ENCODE data around the gene EMC9.

EMC9 gene, protein sequence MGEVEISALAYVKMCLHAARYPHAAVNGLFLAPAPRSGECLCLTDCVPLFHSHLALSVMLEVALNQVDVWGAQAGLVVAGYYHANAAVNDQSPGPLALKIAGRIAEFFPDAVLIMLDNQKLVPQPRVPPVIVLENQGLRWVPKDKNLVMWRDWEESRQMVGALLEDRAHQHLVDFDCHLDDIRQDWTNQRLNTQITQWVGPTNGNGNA

DNA sequence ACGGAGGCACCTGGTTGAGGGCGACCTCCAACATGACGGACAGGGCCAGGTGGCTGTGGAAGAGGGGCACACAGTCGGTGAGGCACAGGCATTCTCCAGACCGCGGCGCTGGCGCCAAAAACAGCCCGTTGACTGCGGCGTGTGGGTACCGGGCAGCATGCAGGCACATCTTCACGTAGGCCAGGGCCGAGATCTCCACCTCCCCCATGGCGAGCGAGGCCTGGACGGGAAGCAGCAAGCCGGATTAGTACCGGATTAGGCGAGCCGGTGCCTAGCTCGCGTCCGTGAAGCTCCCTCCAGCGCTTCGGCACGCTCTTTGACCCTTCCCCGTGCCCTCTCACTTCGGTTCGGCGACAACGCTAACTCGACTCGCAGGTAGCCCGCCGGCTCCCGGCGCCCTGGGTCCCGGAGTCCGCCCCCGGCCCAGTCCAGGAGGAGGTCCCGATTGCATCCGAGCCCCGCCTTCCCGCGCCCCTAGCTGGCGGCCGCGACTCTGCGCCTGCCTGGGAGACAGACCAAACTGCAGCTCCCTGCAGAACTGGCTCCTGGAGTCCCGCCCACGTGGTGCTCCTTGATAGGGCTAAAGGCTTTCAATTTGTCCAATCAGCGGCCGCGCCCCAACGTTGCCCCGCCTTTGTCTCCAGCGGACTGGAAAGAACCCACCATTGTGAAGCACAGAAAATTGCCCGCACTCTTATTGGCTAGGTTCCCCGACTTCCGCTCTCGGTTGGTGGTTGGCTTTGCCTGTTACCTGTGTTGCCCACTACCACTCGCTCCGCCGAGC lies at the start of gene EMC9:
TSS of gene EMC9 (minus strand) at position 495 of the 784 bp plus-strand sequence. CDS start at position 208, 287 bp downstream.
- DNase-seq (ENCODE audit: low spot score): peak; percentile 100

DNA sequence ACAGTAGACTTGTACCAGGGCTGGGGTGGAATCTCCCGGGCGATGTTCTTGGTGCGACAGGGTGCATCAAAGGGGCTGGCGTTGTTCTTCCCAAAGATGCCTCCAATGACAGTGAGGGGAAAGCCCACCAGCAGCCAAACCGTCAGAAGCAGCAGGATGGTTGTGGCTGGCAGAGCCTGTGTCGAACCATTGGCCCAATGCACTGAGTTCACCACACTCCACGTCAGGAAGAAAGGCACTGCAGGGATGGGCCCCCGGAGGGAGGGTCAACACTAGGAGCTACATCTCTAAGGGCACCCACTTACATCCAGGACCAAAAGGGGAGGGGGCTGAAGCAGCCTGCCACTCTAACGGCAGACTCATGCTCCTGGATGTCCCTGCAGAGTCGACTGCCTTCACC lies 49.0 kb upstream of the EMC9 start:
- DNase-seq (ENCODE audit: low spot score): no peak

DNA sequence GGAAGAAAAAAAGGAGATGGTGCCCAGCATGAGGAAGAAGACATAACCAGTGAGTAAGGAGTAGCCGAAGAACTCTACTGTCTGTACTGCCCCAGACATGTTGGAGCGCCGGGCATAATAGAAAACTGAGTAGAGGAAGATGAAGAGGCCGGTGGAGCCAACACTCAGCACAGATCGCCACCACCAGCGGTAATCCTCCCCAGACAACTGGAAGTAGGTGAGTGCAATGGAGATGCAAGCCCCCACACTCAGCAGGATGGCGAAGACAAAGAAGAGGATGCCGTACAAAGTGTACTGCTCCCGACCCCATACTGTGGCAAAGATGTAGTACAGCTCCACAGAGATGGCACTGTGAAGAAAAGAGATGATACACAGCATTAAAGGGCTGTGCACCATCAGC lies 48.1 kb upstream of the EMC9 start:
- no peak for DNase-seq (ENCODE audit: low spot score)

DNA sequence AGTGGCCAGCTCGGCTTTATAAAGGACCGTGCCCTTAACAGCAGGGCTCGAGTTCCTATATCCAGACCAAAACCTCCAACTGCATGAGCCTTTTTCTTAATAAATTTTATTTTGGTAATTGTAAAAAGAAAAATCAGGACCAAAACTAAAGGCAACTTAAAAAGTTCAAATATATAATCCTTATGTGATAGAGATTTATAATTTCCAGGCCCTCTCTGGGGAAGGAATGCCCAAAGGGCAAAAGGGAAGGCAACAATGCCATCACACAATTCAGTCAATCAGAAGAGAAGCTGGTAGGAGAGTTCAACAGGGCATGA lies 47.6 kb upstream of the EMC9 start:
- no peak for DNase-seq (ENCODE audit: low spot score)

DNA sequence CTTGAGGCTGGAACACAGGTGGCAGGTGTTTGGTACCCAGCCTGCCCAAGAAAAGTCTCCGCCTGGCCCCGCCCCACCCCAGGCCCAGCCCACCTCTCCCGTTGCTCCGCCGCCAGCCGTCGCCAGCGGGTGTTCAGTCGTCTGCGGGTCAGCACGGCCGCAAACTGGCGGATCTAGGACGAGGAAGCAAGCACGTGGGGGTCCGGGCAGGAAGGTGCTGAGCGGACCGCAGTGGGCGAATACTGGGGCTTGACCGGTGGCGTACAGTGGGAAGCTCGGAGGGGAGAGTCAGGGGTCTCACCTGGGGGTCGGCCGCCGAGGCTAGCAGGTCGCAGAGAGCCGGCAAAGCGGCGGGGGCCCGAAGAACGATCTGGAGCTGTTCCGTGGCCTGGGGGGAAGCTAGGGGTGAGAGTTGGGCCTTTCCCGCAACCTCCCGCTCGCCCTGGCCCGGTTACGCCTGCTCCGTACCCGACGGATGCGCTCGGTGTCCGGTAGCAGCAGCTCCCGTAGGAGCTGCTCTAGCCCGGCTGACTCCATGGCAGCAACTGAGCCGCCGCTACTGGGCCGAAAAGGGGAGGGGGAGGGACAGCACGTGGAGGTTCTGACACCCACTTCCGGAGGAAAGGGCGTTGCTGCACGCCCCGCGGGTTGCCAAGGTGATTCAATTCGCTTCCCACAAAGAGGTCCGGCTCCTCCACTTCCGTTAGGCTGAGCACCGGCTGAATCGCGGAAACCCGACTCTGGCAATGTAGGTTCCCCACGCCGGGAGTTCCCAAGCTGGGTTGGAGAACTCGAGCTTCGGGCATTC lies 47.1 kb upstream of the EMC9 start, which contains the start of gene IPO4:
TSS of gene IPO4 (minus strand) at position 566 of the 808 bp plus-strand sequence. CDS start at position 537, 29 bp downstream.
- peak; percentile 97 for DNase-seq (ENCODE audit: low spot score)

DNA sequence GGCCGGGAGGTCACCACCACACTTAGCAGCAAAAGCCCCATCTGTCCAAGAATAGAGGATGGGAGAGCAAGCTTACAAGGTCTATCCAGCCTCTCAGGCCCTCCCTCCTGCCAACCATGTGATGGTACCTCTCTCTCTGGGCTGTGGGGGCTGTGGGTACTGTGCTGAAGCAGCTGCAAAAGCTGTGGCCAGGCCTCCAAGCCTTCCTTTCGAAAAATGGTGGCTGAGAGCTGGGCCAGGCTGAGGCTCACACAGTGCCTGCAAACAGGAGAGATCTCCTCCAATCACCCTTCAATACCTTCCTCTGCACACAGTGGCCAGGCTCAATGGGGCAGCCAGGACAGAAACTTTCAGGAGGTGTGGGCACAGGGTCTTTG lies 46.1 kb upstream of the EMC9 start:
- no peak for DNase-seq (ENCODE audit: low spot score)

DNA sequence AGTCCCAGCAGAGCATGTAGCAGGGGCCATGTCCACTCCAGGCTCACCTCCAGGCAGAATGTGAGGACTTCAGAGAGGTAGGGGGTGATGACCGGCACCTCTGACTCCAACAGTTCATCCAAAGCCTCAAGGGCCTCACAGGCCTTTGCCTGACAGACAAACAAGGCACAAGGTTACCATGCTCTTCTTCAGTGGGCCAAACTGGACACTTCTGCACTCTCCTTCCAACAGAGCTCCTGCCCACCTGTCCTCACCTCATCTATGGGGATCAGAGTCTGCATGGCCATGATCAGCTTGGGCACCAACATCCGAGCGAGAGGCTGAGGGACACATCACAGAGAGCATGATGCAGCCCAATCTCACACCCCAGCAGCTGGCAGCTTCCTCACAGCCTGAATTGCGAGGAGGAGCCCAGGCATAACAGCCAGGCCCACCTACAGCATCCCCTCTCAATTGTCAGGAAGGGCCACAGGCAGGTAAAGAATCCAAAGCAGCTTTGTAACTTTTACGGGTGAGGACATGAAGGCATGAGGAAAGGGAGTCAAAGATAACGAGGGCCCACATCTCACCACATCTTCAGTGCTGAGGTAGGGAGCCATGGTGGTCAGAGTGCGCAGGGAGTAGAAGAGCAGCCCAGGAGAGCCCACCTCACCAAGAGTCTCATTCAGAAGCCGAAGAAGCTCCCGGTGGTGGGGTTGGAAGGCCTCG lies 45.6 kb upstream of the EMC9 start:
- no peak for DNase-seq (ENCODE audit: low spot score)

DNA sequence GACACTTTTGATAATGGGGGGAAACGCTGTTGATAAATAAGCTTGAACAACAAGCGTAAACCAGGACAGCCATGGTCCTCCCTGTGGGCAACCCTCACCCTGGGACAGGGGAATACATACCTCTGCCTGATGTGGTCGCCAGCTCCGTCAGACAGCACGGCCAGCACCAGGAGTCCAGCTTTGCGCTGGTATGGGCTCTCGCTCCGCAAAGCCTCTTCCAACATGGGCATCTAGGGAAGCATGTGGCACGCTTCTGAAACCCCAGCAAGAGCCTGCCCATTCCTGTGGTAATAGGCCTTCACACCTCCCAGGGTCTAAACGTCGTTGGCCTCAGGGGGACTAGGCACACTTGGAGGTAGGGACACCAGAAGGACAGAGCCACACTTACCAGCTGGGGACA lies 44.4 kb upstream of the EMC9 start:
- DNase-seq (ENCODE audit: low spot score): no peak

DNA sequence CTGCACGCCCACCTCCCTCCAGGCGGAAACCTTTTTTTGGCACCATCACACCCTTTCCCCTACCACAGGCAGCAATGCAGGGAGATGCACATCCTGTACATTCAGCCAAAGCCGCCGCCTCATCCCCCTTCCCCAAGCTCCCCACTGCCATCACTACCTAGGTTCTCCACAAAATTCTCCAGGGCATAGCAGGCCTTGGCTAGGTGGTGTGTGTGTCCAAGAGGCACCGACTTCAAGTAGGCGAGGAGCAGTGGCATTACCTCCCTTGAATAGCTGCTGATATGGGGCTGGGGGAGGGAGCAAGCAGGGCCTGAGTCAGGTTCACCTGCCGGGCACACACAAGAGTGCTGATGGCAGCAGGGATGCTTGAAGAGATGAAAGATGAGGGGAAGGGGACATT lies 43.6 kb upstream of the EMC9 start:
- DNase-seq (ENCODE audit: low spot score): no peak

DNA sequence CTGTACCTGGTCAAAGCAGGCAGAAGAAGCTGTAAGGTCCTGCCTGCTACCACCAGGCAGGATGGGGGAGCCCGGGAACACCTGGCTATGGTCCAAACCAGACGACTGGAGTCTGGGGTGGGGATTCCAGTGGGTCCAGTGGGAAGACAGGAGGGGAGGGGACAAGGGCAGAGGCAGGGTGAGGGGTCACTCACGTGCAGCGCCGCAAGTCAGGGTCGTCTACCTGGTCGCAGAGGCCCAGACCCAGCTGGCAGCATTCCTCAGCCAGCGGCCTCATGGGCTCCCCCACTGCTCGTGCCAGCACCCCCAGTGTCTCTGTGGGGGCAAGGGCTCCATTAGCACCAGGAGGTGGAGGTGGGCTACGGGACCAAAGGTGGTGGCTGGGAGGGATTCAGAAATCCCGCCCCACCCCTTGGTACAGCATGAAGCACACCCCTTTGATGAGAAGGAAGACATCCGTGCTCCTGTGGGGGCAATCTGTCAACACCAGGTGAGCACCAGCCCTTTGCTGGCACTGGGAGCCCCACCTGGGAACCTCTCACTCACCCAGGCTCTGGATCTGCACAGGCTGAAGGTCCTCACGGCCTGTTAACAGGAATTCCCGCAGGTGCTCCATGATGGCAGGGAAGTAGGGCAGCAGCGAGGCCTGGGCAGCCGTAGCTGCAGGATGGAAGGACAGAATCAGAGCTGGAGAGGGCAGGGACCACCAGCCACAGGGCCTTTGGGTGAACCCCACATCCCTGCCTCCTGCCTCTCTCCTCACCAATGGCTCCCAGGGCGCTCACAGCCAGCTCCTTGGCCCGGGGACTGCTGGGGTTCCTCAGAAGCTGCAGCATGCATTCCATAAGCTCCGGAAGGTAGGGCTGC lies 42.9 kb upstream of the EMC9 start:
- DNase-seq (ENCODE audit: low spot score): no peak

DNA sequence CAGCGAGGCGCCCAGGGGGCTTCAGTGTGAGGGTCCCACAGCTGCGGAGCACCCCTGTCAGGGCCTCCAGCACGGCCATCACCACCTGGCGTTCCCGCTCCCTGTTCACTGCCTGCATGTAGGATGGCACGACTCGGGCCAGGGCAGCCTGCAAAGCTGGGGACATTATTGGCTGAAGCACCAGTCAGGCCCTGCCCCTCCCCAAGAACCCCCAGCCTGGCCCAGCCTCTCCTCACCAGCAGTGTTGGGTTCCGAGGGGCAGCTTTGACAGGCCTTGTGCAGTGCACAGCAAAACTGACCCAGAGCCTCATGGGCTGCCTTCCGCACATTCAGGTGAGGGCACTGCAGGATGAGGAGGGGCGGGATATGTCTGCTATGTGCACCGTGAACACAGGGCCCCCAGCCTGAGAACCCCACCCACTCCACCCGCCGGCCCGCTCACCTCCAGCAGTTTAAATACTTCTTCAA lies 41.7 kb upstream of the EMC9 start:
- no peak for DNase-seq (ENCODE audit: low spot score)

DNA sequence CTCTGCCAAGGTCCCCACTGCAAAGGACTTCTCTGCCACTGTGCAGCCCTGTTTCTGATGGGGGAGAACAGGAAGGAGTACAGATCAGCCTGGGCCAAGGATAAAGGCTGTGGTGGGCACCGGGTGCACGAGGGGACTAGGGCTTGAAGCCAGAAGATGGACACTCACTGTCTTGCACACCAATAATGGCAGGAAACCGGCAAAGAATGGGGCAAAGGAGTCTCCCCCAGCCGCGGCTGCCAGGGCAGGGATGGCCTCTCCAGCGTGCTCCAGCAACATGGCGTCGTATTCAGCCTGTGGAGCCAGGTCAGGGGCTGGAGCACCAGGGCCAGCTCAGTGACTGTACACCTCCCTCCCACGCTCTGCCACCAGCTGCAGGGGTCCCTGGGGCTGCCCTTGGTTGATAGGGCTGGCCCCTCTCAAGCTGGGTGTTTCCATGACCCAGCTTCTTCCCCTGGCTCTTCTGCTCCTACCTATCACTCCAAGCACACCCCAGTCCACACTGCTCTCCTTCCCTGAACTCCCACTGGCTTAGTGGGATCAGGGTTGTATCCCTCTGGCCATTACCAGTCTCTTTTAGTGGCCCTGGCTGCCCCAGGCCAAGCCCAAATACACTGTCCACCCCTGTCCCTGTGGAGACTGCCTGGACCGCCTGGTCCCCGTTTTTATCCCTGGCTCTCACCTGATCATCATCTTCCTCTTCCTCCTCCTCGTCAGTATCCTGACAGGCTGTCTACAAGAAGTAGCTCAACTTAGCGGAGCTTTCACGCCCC lies 40.9 kb upstream of the EMC9 start:
- DNase-seq (ENCODE audit: low spot score): no peak

DNA sequence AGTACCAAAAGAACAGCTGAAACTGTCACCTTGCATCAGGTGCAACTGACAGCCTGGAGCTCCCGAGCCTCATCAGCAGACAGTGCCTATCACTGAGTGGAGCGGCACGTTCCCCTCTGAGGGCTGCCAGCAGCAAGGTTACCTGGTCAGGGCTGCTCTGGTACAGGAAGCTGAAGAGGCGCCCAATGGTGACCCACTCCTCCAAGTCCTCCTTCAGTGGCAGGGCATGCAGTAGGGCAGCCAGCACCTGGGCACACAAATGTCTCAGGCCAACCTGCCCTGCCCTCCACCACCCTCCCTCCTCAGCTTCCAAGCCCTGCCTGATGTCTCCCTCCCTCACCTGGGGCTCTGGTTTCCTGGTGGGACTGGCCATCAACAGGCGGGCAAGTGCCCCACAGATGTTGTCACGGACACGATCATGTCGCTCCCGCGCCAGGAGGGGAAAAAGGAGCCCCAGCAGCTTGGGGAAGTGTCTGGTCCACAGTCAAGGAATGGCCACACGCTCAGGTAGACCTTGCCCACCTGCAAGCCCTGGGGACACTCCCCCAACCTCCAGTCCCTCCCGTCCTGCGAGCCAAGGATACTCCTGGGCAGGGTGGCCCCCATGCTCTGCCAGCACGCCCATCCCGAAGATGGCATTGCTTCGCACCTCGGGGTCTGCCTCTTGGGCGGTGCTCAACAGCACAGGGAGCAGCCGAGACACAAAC lies 40.1 kb upstream of the EMC9 start:
- DNase-seq (ENCODE audit: low spot score): no peak

DNA sequence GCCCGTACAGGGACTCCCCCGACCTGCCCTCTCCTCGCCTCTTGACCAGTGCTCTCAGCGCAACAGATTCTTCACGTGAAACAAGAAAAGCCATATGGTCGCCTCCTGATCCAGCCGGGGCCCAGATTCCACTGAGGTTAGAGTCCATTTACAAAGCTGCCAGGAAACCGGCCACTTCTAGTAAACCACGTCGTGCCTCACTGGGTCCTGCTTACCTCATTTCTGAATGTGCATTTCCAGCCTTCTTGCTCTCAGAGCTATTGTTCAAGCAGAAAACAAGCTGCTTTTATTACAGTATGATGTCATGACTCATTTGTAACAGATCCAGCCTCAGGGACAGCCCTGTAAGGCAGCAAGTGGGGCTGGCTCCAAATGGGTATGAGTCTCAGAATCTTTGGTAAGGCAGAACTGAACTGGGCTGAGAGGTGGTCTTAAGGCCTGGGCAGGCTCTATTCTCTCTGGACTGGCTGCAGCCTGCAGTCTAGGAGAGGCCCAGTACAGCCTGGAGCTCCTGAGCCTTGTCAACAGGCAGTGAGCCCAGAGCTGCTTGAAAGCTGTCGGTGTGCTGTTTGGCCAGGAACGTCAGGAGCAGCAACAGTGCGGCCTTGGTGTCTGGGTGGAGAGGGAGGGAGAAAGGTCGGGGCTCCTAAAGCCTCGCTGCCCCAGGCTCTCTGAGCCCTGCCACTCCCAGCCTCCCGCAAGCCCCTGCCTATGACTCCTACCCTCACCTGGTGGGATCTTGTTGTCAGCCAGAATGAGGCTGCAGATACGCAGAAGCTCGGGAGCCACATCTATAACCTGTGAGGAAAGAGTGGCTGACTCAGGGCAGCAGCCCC lies 38.8 kb upstream of the EMC9 start:
- no peak for DNase-seq (ENCODE audit: low spot score)

DNA sequence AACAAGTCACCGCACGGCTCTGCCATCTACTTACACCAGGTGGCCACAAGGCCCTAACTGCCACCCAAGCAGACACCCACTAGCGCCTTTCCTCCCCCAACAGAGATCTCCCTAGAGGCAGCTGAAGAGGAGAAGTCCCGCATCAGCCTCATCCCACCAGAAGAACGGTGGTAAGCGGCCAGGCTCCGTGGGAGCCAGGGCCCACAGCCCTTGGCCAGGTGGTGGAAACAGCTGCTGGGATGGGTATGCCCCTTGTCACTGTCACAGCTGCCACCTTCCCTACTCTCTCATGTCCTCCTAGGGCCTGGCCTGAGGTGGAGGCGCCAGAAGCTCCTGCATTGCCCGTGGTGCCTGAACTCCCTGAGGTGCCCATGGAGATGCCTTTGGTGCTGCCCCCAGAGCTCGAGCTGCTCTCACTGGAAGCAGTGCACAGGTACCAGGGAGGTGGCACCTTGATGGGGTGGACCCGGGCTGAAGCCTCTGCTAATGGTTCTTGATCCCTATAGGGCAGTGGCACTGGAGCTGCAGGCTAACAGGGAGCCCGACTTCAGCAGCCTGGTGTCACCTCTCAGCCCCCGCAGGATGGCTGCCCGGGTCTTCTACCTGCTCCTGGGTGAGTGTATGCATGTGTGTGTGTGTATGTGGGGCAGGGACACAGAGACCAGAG lies 38.0 kb upstream of the EMC9 start:
- DNase-seq (ENCODE audit: low spot score): no peak

DNA sequence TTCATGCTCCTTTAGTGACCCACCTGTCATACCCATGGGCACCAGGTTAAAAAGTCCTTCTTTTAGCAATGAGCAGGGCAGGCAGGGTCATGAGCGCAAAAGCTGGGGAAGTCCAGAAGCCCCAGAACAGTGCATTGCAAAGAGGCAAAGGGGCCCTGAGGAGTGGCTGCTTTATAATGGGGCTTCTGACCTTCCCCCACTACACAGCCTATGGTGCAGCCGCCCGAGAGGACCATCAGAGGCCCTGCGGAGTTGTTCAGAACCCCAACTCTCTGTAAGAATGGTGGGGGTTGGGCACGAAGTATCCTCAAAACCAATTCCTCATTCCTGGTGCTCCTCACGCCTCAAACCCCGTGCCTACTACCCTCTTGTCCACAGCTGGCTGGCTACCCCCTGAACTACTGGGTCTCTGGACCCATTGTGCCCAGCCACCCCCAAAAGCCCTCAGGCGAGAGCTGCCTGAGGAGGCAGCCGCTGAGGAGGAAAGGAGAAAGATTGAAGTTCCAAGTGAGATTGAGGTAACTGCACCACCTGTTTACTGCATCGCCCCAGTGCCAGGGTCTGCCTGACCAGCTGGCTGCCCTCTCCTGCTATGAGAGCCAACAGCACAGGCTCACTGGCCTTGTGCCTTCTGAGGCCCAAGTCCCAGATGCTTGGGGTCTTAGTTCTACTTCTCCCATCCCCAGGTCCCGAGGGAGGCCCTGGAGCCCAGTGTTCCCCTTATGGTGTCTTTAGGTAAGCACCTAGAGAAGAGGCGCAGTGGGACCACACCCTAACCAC lies 37.2 kb upstream of the EMC9 start:
- no peak for DNase-seq (ENCODE audit: low spot score)

DNA sequence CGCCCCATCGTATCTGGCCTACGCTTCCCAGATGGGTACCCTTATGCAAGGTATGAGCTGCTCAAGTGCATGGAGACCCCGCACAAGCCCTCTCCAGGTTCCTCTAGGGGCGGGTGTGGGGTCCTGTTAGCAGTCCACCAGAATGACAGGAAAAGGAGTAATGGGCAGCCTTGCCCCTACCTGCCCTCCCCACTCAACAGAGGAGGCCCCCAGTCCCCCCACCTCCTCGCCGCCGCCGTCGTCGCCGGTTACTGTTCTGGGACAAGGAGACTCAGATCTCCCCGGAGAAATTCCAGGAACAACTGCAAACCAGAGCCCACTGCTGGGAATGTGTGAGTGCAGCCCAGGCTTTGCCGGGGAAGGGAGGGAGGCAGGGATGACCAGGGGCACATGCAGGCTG lies 36.5 kb upstream of the EMC9 start:
- DNase-seq (ENCODE audit: low spot score): no peak

All from CD4-positive, alpha-beta T cell treated with Interleukin-2 at 100 ng/mL for 4 hours (primary cell).